ENCODE measurements around the gene THPO.

Gene THPO

GRCh38 chr3:184386047-184386806 is 8.2 kb upstream of the THPO start:
- in situ Hi-C loops (cut with MboI; ENCODE audit: low sequenced_read_pairs), result loop anchor here (25.0 kb wide), 1 partner anchor 401 kb away; no protein-coding TSS in a partner anchor

- in situ Hi-C loops (cut with MboI; ENCODE audit: low sequenced_read_pairs), result loop anchor here (25.0 kb wide), 1 partner anchor 402 kb away; no protein-coding TSS in a partner anchor
Measured at GRCh38 chr3:184384856-184385422, 6.9 kb upstream of the THPO start.

GRCh38 chr3:184384342-184384741 is 6.3 kb upstream of the THPO start:
- in situ Hi-C loops (cut with MboI; ENCODE audit: low sequenced_read_pairs), result loop anchor here (25.0 kb wide), 1 partner anchor 403 kb away; no protein-coding TSS in a partner anchor

- in situ Hi-C loops (cut with MboI; ENCODE audit: low sequenced_read_pairs), result loop anchor here (25.0 kb wide), 1 partner anchor 404 kb away; no protein-coding TSS in a partner anchor
Measured at GRCh38 chr3:184383033-184383740, 5.2 kb upstream of the THPO start.

- in situ Hi-C loops (cut with MboI; ENCODE audit: low sequenced_read_pairs), result loop anchor here (25.0 kb wide), 1 partner anchor 405 kb away; no protein-coding TSS in a partner anchor
Measured at GRCh38 chr3:184382326-184383032, 4.5 kb upstream of the THPO start.

- in situ Hi-C loops (cut with MboI; ENCODE audit: low sequenced_read_pairs), result loop anchor here (25.0 kb wide), 1 partner anchor 406 kb away; no protein-coding TSS in a partner anchor
Measured at GRCh38 chr3:184381261-184382224, 3.5 kb upstream of the THPO start.

GRCh38 chr3:184380627-184381260 is 2.7 kb upstream of the THPO start:
- in situ Hi-C loops (cut with MboI; ENCODE audit: low sequenced_read_pairs), result loop anchor here (25.0 kb wide), 1 partner anchor 407 kb away; no protein-coding TSS in a partner anchor

- in situ Hi-C loops (cut with MboI; ENCODE audit: low sequenced_read_pairs), result loop anchor here (25.0 kb wide), 1 partner anchor 407 kb away; no protein-coding TSS in a partner anchor
Measured at GRCh38 chr3:184380185-184380626, 2.2 kb upstream of the THPO start.

- in situ Hi-C loops (cut with MboI; ENCODE audit: low sequenced_read_pairs), result loop anchor here (25.0 kb wide), 1 partner anchor 408 kb away; no protein-coding TSS in a partner anchor
Measured at GRCh38 chr3:184379358-184380184, 1.6 kb upstream of the THPO start, which contains the start of gene CHRD. CHRD (plus strand) TSS chr3:184380054; CDS start chr3:184380319, 265 bp downstream.

- in situ Hi-C loops (cut with MboI; ENCODE audit: low sequenced_read_pairs), result loop anchor here (25.0 kb wide), 1 partner anchor 408 kb away; no protein-coding TSS in a partner anchor
Measured at GRCh38 chr3:184378651-184379357, 797 bp upstream of the THPO start.

GRCh38 chr3:184377374-184377773 is 633 bp downstream of the THPO start:
- in situ Hi-C loops (cut with MboI; ENCODE audit: low sequenced_read_pairs), result loop anchor here (25.0 kb wide), 1 partner anchor 410 kb away; no protein-coding TSS in a partner anchor

- in situ Hi-C loops (cut with MboI; ENCODE audit: low sequenced_read_pairs), result loop anchor here (25.0 kb wide), 1 partner anchor 411 kb away; no protein-coding TSS in a partner anchor
Measured at GRCh38 chr3:184375747-184376461, 2.1 kb downstream of the THPO start.

GRCh38 chr3:184373422-184373821 is 4.6 kb downstream of the THPO start:
- in situ Hi-C loops (cut with MboI; ENCODE audit: low sequenced_read_pairs), result no loop called here

GRCh38 chr3:184372911-184373310 is 5.1 kb downstream of the THPO start:
- in situ Hi-C loops (cut with MboI; ENCODE audit: low sequenced_read_pairs), result no loop called here

- in situ Hi-C loops (cut with MboI; ENCODE audit: low sequenced_read_pairs), result no loop called here
Measured at GRCh38 chr3:184372296-184372821, 5.6 kb downstream of the THPO start.

- in situ Hi-C loops (cut with MboI; ENCODE audit: low sequenced_read_pairs), result no loop called here
Measured at GRCh38 chr3:184371570-184372018, 6.4 kb downstream of the THPO start.

Data from HL-60/S4 treated with phorbol 12-myristate 13-acetate at 8.2 ng/mL for 4 days and 3 days (cell line).